Lower leg skin (tissue), 3 donors: ENCODE data around the gene PRKCZ.

Source experiments
- CTCF ChIP-seq, 3 donors: fragments of 450-650 bp; IDR thresholded peaks; one replicate each; pipeline ENCODE4 v1.5.1; 2016; ENCODE audit warnings: antibody characterized with exemption in 3 of 3, mild to moderate bottlenecking in 3 of 3, moderate library complexity in 2 of 3
- POLR2A ChIP-seq, 2 donors: fragments of 450-650 bp; IDR thresholded peaks; one replicate each; pipeline ENCODE4 v1.6.1; 2016 to 2017; ENCODE audit warnings: antibody characterized with exemption in 2 of 2, mild to moderate bottlenecking in 1 of 2, moderate library complexity in 1 of 2

GRCh38 chr1:2054560-2054959 is 4.3 kb downstream of the PRKCZ start:
- TF ChIP-seq POLR2A (IDR thresholded peaks at IDR 0.05) (no peak), CTCF (IDR thresholded peaks at IDR 0.05) (no peak)
